Neural progenitor cell (in vitro differentiated cells): ENCODE data around the gene EXOSC5. TPM values are rescaled to one million over a fixed set of nuclear protein-coding genes. Genes with fewer than 3 reads are reported as not detected.

Experiments used
- DNase-seq: peaks from one replicate; pipeline ENCODE4 v3.0.0-alpha.2; 2016; ENCODE audit warnings: low spot score
- H2AFZ ChIP-seq: fragments of 200-600 bp; sonication (generic); replicated peaks from 2 replicates; pipeline ENCODE4 v1.6.1; 2016; ENCODE audit warnings: antibody characterized with exemption
- H3F3A ChIP-seq: fragments of 200-600 bp; sonication (generic); 2 replicates; pipeline ENCODE4 v1.6.1; 2016; ENCODE audit warnings: antibody characterized with exemption, low read depth
- H3K27ac ChIP-seq: fragments of 200-600 bp; sonication (generic); 2 replicates; pipeline ENCODE4 v1.5.1; 2016; ENCODE audit warnings: mild to moderate bottlenecking
- H3K27me3 ChIP-seq: fragments of 200-600 bp; sonication (generic); 2 replicates; pipeline ENCODE4 v1.6.1; 2016; ENCODE audit warnings: mild to moderate bottlenecking, moderate library complexity
- H3K36me3 ChIP-seq: fragments of 200-600 bp; sonication (generic); 2 replicates; pipeline ENCODE4 v1.5.1; 2016
- H3K4me1 ChIP-seq: fragments of 200-600 bp; sonication (generic); 2 replicates; pipeline ENCODE4 v1.6.1; 2016; ENCODE audit warnings: mixed run types
- H3K4me2 ChIP-seq: fragments of 200-600 bp; sonication (generic); 2 replicates; pipeline ENCODE4 v1.6.1; 2016
- H3K4me3 ChIP-seq: fragments of 200-600 bp; sonication (generic); 2 replicates; pipeline ENCODE4 v1.5.1; 2016
- H3K79me2 ChIP-seq: fragments of 200-600 bp; sonication (generic); 2 replicates; pipeline ENCODE4 v1.6.1; 2016; ENCODE audit warnings: low read depth
- H3K9ac ChIP-seq: fragments of 200-600 bp; sonication (generic); 2 replicates; pipeline ENCODE4 v1.6.1; 2016
- H3K9me3 ChIP-seq: fragments of 200-600 bp; sonication (generic); 2 replicates; pipeline ENCODE4 v1.5.1; 2016; ENCODE audit warnings: low read depth
- H4K20me1 ChIP-seq: fragments of 200-600 bp; sonication (generic); 2 replicates; pipeline ENCODE4 v1.6.1; 2016; ENCODE audit warnings: low read depth
- H3K27ac Mint-ChIP-seq: 3 replicates; pipeline ENCODE4 v1.8.0; 2021; ENCODE audit warnings: mixed read lengths
- H3K27me3 Mint-ChIP-seq: 2 replicates; pipeline ENCODE4 v1.8.0; 2022; ENCODE audit warnings: low read depth, mild to moderate bottlenecking, inconsistent platforms, moderate library complexity, mixed read lengths; ENCODE audit not compliant: insufficient read depth
- H3K36me3 Mint-ChIP-seq: 3 replicates; pipeline ENCODE4 v1.8.0; 2021; ENCODE audit warnings: mixed read lengths
- H3K4me1 Mint-ChIP-seq: 3 replicates; pipeline ENCODE4 v1.8.0; 2021; ENCODE audit warnings: mixed read lengths
- H3K4me3 Mint-ChIP-seq: 3 replicates; pipeline ENCODE4 v1.8.0; 2021; ENCODE audit warnings: mild to moderate bottlenecking, moderate library complexity, mixed read lengths
- H3K9me3 Mint-ChIP-seq: 3 replicates; pipeline ENCODE4 v1.8.0; 2020; ENCODE audit warnings: mixed read lengths
- EZH2 ChIP-seq: fragments of 200-600 bp; sonication (generic); IDR thresholded peaks from 2 replicates; pipeline ENCODE4 v1.6.1; 2017; ENCODE audit warnings: antibody characterized with exemption, mild to moderate bottlenecking, moderate library complexity
- EZH2phosphoT487 ChIP-seq: fragments of 200-600 bp; sonication (generic); IDR thresholded peaks from 2 replicates; pipeline ENCODE4 v1.6.1; 2017; ENCODE audit warnings: antibody characterized with exemption
- total RNA-seq: library from RNA; depleted of rRNA; stranded (reverse); fragments of >200 nt; gene quantifications from 2 replicates; pipeline ENCODE4 v1.2.3, GENCODE V29; 2015; ENCODE audit warnings: low replicate concordance
- TF ChIP-seq, protein P1 (sequence below): fragments of 200-600 bp; sonication (generic); IDR thresholded peaks from 2 replicates; pipeline ENCODE4 v1.5.1; 2017; ENCODE audit warnings: antibody characterized with exemption, mild to moderate bottlenecking

EXOSC5 gene
- total RNA-seq, result 10.3 and 26.0 TPM in 2 replicates

GRCh38 chr19:41397086-41398049, at the start of gene EXOSC5, which contains the start of gene BCKDHA:
Gene EXOSC5 (minus strand): TSS chr19:41397359. CDS start chr19:41397328, 31 bp downstream.
Gene BCKDHA (plus strand): TSS chr19:41397818. CDS start chr19:41397828, 10 bp downstream.
- peak within 1 kb of the TSS; percentile 100 for H3K27ac Mint-ChIP-seq
- Histone ChIP-seq H3K36me3 (no peaks in the 10 kb centered on the region), H3F3A (peaks cover 4% of the 10 kb centered on the region), H2AFZ (peak within 1 kb of the TSS; percentile 94), H3K4me3 (peak within 1 kb of the TSS; percentile 98), H3K27me3 (no peaks in the 10 kb centered on the region), H3K27ac (peak within 1 kb of the TSS; percentile 97), H3K4me1 (peaks cover 7% of the 10 kb centered on the region), H3K9me3 (no peaks in the 10 kb centered on the region), H3K4me2 (peak within 1 kb of the TSS; percentile 97), H4K20me1 (peaks cover 5% of the 10 kb centered on the region), H3K9ac (peak within 1 kb of the TSS; percentile 93), H3K79me2 (peaks cover 42% of the 10 kb centered on the region)
- peaks cover 26% of the 10 kb centered on the region for H3K4me1 Mint-ChIP-seq
- H3K4me3 Mint-ChIP-seq, result peak within 1 kb of the TSS; percentile 98
- DNase-seq, result peak; percentile 100
- peaks cover 8% of the 10 kb centered on the region for H3K27me3 Mint-ChIP-seq
- H3K9me3 Mint-ChIP-seq, result no peaks in the 10 kb centered on the region
- peaks cover 2% of the 10 kb centered on the region for H3K36me3 Mint-ChIP-seq
- no peak for TF ChIP-seq EZH2phosphoT487
- TF ChIP-seq EZH2, result no peak
- TF ChIP-seq, protein P1, sequence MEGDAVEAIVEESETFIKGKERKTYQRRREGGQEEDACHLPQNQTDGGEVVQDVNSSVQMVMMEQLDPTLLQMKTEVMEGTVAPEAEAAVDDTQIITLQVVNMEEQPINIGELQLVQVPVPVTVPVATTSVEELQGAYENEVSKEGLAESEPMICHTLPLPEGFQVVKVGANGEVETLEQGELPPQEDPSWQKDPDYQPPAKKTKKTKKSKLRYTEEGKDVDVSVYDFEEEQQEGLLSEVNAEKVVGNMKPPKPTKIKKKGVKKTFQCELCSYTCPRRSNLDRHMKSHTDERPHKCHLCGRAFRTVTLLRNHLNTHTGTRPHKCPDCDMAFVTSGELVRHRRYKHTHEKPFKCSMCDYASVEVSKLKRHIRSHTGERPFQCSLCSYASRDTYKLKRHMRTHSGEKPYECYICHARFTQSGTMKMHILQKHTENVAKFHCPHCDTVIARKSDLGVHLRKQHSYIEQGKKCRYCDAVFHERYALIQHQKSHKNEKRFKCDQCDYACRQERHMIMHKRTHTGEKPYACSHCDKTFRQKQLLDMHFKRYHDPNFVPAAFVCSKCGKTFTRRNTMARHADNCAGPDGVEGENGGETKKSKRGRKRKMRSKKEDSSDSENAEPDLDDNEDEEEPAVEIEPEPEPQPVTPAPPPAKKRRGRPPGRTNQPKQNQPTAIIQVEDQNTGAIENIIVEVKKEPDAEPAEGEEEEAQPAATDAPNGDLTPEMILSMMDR, result no peak

DNA sequence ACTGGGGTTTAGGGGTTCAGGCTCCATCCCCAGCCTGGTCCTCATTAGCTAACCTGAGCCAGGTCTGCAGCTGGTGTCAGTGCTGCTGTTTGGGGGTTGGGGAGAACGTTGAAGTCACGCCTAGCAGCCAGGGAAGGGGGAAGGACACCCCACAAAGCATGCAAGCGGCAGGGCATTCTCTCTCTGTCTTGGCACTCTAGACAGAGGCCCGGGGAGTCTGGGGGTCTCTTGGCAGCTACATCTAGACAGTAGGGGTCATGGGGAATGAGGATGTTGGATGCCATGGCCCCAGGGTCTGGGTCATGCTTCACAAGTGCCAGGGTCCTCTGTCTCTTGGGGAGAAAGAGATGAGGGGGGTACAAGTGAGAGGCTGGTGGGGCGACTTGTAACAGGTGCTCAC, 48.4 kb upstream of the EXOSC5 start:
- Histone ChIP-seq H3K4me3 (no peak overlapping the region), H3K27ac (no peak overlapping the region), H3K9ac (no peak overlapping the region), H3F3A (no peaks in the 10 kb centered on the region), H3K36me3 (no peaks in the 10 kb centered on the region), H4K20me1 (no peaks in the 10 kb centered on the region), H3K9me3 (no peaks in the 10 kb centered on the region), H3K79me2 (no peaks in the 10 kb centered on the region), H3K4me1 (no peaks in the 10 kb centered on the region), H3K27me3 (peaks cover 27% of the 10 kb centered on the region), H2AFZ (no peak overlapping the region), H3K4me2 (no peak overlapping the region)
- no peaks in the 10 kb centered on the region for H3K36me3 Mint-ChIP-seq
- no peak for DNase-seq
- no peak overlapping the region for H3K4me3 Mint-ChIP-seq
- TF ChIP-seq EZH2phosphoT487 (no peak), EZH2 (no peak)
- TF ChIP-seq, protein P1, result no peak
- H3K27ac Mint-ChIP-seq, result no peak overlapping the region
- peaks cover 5% of the 10 kb centered on the region for H3K4me1 Mint-ChIP-seq
- H3K9me3 Mint-ChIP-seq, result peaks cover 4% of the 10 kb centered on the region
- peaks cover 21% of the 10 kb centered on the region for H3K27me3 Mint-ChIP-seq

DNA sequence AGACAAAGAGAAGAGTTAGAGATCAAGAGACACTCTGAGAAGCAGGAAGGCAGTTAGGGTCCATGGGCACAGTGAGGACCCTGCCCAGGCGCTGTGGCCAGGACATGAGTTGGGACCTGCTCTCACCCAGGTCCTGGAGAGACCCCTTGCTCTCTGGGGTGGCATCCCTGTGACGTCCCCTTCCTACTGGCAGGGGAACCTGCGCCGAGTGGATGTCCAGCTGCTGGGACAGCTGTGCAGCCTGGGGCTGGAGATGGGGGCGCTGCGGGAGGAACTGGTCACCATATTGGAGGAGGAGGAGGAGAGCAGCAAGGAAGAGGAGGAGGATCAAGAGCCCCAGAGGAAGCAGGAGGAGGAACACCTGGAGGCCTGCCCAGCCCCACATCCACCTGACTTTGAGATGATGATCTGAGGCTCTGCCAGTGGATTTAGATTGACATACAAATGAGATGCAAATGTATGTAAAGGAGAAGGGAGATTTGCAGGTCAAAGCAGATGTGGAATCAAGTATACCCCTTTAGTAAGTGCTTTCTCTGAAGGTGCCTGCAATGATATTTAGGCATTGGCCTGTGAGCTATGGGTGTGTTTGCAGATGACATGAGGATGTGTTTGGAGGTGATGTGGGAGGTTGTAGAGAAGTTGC, 46.8 kb upstream of the EXOSC5 start:
- Histone ChIP-seq H3K27me3 (peaks cover 24% of the 10 kb centered on the region), H3K4me1 (peaks cover 1% of the 10 kb centered on the region), H3K4me2 (no peak overlapping the region), H3F3A (no peaks in the 10 kb centered on the region), H3K9ac (no peak overlapping the region), H3K79me2 (peaks cover 4% of the 10 kb centered on the region), H3K36me3 (no peaks in the 10 kb centered on the region), H2AFZ (no peak overlapping the region), H4K20me1 (no peaks in the 10 kb centered on the region), H3K9me3 (no peaks in the 10 kb centered on the region), H3K4me3 (no peak overlapping the region), H3K27ac (no peak overlapping the region)
- Mint-ChIP-seq H3K4me3 (no peak overlapping the region), H3K27me3 (peaks cover 15% of the 10 kb centered on the region), H3K4me1 (peaks cover 3% of the 10 kb centered on the region), H3K27ac (no peak overlapping the region), H3K9me3 (peaks cover 4% of the 10 kb centered on the region), H3K36me3 (no peaks in the 10 kb centered on the region)
- no peak for DNase-seq
- TF ChIP-seq EZH2, result no peak
- TF ChIP-seq, protein P1, result no peak
- TF ChIP-seq EZH2phosphoT487, result no peak
